AG20443 (cell line): Measurements from ENCODE around the gene ETF1.

Source experiments
- DNase-seq: peaks from one replicate; pipeline ENCODE4 v3.0.0; 2012; ENCODE audit warnings: low spot score, mixed read lengths

The ETF1 gene

DNA sequence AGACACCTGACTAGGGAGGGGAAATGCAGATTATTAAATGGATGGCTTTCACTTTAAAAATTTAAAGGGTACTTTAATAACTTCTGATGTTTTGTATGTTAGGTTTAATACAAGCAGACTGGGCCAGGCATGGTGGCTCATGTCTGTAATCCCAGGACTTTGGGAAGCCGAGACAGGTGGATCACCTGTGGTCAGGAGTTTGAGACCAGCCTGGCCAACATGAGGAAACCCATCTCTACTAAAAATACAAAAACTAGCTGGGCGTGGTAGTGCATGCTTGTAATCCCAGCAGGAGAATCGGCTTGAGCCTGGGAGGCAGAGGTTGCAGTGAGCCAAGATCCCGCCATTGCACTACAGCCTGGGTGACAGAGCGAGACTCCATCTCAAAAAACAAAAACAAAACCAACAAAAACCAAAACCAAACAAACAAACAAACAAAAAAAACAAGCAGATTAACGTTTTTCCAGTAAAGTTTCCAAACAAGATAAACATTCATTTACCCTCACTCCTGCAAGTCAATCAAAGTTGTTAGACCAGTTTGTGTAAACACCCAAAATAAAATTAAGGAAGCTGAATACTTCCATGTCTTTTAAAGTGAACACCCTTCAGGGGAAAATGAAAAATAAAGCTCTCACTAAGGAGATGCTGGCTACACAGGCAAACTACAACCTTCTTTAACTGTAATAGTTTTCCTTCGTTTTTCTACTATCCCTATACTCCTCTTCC is 14.1 kb downstream of the ETF1 start:
- DNase-seq = no peak

DNA sequence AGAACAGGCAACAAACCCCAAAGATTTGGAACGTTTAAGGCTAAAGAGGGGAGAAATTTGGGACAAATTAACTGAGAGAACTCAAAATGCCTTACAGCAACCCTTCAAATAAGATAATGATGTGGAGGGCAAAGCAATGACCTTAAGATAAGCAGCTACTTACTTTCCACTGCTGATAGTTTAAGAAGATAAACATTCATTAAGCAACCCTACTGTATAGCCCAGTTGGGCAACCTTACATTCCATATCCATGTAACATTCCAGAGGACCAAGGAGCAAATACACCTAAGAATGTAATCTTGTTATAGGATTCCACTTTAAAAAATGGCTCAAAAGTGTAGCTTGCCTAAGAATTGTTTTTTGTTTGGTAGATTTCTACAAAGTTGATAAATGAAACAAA is 14.8 kb downstream of the ETF1 start:
- DNase-seq = no peak

DNA sequence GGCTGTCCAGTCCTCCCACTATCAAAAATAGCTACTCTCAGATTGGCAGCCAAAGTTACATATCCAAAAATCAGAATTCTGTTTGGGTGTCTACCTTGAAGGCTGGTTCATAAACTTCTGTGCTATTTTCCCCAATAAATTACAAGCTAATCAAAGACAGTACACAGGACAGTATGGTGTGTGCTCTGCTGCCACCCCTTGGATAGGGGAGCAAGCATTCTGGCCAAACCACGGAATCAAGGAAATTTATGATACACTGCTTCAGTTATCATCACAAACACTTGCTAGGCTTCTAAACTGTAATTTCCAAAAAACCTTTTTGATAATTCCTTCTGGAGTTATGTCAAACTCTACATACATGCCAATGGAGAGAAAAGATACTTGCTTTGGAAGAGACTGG is 15.9 kb downstream of the ETF1 start:
- no peak for DNase-seq

DNA sequence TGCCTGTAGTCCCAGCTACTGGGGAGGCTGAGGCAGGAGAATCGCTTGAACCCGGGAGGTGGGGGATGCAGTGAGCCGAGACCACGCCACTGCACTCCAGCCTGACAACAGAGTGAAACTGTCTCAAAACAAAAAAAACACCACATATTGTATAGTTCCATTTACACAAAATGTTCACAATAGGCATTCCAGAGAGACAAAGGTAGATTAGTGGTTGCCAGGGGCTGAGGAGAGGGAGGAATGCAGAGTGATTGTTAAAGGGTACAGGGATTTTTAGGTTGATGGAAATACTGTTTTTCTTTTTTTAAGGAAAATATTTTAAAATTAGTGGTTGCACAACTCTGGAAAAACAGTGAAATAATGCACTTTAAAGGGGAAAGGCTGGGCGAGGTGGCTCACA is 19.6 kb downstream of the ETF1 start:
- DNase-seq = no peak

DNA sequence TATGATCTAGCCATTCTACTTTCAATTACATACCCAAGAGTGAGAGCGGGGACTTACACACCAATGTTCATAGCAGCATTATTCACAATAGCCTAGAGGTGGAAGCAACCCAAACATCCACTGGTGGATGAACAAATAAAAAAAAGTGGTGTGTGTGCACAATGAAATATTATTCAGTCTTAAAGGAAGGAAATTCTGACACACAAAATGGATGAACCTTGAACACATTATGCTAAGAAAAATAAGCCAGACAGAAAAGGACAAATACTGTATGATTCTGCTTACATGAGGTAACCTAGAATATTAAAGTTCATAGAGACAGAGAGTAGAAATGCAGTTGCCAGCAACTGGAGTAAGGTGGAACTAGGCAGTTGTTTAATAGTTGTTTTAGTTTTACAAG is 22.1 kb downstream of the ETF1 start:
- DNase-seq = no peak

DNA sequence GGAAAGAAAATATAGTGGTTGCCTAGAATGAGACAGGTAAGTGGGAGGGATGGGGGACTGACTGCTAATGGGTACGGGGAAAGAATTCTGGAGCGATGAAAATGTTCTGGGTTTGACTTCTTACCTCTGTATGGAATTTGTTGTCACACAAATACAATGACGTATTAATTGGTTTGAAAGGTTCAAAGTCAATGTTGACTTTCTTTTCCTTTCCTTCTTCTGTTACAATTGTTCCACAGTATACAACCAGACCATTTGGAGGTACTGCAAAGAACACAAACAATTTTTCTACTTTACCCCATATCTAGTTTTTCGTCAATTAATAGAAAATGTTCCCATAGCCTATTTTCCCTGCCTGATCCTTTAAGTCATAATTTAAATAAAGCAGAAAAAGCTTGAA is 25.6 kb downstream of the ETF1 start:
- DNase-seq = no peak

DNA sequence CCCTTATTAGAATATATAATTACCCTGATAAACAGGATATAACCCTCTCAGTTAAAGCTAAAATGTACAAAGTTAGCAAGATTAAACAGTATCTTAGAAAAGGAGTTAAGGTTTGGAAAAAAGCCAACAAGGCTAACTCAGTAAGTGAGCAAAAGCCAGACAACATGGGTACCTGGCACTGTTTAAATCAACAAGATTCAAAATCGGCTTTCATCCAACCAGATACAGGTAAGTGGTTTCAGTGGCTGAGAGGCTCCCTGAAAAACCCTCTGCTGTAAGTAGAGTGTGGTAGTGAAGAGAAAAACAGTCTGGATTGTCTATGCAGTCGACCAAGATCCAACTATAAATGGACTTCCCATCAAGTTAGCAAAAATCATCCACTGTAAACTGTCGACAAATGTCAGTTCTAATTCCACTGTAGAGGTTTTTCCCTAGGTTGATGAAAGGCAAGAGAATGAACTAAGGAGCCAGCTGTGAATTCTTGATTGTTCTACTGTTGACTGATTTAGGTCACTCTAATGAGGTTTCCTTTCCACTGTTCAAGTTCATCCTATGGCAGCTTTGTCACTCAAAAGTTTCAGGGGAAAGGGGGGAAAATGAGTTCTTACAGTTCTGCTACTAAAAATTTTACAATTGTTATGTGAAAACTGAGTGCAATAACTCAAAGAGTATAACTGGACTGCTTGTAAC is 27.3 kb downstream of the ETF1 start:
- DNase-seq = no peak

DNA sequence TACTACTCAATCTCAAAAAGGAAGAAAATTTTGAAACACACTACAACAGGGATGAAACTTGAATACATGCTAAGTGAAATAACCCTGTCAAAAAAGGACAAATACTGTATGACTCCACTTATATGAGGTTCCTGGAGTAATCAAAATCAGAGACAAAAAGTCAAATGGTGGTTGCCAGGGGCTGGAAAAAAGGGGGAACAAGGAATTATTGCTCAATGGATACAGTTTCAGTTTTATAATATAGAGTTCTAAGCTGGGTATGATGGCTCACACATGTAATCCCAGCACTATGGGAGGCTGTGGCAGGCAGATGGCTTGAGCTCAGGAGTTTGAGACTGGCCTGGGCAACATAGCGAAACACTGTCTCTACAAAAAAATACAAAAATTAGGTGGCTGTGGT is 29.0 kb downstream of the ETF1 start:
- no peak for DNase-seq

DNA sequence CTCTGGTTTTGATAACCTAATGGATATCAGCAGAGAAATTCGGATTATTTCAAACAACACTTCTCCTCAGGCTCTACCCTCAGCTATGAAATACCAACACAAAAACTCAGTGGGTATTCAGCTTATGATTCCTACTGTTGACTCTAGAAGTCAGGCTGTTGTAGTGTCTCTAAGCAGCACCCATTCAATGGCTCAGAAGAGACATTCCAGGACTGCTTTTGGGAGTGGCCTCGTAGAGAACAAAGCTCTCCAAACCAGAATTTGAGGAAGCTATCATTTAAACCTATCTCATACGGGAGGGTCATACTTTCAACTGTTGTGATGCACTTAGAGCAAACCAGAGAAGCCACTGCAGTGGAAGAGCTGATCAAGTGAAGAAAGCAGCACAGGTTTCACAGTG is 34.1 kb downstream of the ETF1 start:
- peak; percentile 36 for DNase-seq

DNA sequence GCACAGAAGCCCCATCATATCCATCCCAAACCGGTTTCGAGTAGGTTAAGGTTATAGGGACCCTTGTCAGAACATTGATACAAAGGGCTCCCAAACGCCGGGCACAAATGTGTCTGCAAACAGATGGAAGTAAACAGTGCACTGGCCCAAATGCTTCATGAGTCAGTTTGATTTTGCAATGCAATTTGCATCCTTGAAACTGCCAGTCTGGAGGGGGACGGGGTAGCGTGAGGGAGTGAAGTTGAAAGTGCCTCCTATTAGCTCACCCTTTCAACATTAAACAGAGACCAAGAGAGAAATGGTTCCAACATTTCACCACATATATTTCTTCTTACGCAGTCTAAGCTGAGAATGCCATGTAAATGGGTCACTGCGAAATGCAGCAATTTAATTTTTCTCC is 35.6 kb downstream of the ETF1 start:
- DNase-seq = peak; percentile 71

DNA sequence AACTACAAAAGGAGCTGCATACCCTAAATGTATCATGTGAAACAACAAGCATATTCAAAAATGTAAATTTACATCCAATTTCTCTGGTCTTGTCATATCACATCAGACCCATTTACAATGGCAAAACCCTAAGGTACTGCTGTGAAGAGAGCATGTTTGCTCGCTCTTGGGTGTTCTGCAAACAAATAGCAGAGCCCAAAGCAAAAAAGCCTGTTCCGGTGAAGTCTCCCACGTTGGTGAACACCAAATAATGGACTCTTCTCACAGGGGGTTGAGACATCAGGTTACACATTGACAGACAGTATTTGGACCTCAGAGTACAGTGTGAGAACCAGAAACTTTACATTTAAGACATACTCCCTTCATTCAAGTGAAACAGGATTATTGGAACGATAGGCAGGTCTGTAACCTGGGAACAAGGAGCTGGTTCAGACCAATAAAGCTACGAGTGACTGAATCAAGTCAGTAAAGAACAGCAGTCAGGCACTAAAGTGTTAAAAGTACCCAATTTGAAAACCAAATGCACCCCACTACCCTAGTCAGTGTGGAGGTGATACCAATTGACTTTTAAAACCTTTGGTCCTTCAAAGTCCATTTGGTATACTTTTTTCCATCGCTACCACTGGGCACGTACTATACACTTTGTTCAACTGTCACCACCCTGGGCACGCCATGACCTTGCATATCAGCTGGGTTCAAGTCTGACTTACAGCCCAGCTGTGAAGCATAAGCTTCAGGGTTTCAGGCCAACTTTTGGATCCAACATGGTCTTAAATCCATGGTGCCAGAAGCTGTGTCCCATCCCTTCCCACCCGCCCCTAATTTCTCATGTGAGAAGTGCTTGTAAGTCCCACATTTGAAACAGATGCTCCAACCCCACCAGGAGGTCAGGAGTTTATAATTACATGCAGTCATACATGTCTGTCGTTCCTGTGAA is 36.4 kb downstream of the ETF1 start:
- DNase-seq = no peak

DNA sequence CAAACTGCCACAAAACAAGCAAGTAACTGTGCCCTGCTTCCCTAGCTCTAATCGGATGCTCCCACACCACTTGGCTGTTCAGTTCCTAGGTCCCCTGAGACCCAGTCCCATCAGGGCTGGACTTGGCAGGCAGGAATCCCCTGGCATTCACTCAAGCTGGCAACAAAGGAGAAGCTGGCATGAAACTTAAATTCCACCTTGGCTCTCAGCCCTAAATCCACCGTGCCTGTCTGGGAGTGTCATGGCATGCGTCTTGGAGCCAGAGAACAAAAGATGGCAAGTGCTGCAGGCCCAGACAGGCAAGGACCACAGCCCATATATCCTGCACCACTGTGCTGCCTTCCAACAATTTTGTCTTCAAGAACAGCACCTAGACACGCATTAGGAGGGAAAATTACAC is 38.2 kb downstream of the ETF1 start:
- DNase-seq = no peak

DNA sequence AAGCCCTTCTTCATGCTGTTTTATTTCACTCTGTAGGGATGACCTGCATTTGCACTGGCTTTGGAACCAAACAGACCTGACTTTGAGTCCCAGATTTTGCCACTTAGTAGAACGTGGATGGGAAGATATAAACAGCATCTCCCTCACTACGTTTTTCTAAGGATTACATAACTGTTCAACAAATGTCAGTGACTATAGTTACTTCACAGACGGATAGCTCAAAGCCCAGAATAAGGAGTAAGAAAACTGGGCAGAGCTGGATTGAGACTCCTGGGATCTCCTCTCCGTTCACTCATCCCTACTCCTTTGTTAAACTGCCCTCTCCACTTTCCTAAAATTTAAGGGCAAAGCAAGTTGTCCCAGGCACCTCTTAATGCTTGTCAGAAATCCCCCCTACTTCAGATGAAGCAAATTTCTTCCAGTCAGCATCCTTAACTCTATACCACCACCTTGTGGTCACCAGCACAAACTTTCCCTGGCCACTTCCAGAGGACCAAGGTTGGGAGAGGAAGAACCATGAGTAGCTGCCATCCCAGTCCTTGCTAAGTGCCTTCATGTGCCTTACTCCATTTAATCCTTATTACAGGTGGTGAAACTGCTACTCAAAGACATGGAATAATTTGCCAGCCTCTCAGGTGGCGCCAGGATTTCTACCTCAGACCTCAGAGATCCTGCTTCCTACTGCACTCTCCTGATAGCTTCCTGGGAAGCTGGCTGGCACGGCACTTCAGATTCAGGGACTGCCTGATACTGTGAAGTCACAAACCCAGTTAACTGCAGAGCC is 39.4 kb downstream of the ETF1 start:
- DNase-seq = peak; percentile 77

DNA sequence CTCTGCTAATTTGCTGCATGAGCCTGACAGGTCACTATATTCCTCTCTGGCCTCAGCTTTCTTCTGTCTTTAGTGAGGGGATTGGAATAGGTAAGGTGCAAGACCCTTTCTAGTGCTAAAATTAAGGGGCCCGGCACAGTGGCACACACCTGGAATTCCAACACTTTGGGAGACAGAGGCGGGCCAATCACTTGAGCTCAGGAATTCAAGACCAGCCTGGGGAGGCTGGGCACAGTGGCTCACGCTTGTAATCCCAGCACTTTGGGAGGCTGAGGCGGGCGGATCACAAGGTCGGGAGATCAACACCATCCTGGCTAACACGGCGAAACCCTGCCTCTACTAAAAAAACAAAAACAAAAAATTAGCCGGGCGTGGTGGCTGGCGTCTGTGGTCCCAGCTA is 40.5 kb downstream of the ETF1 start:
- DNase-seq = no peak

DNA sequence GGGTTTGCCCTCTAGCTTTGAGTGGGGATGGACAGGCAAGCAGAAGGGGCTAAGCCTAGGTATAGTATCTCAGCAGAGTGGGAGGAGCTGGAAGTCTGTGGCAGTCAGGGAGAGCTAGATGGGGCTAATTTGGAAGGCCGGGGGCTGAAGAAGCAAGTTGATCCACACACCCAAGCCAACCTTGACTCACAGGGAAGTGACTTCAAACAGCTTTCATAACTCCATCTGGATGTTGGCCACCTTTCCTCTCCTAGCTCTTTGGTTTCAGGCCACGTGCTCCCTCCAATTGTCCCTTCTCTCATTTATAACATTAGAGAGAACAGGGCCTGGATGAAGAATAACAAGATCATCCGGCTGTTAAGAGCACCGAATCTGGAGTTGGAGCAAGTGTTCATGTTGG is 40.9 kb downstream of the ETF1 start:
- peak; percentile 48 for DNase-seq

DNA sequence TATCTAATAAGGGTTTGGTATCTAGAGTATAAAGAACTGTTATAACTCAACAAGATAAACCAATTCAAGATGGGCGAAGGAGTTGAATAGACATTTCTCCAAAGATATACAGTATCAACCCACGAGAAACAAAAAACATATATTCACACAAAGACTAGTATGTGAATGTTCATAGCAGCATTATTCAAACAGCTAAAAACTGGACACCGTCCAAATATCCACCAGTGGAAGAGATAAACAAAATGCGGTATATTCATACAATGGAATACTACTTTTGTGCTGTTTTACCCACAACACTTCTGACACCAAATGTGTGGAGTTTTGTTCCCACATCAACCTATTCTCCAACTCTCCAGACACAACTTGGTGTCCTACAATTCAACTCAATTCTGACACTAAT is 44.7 kb downstream of the ETF1 start:
- DNase-seq = no peak

DNA sequence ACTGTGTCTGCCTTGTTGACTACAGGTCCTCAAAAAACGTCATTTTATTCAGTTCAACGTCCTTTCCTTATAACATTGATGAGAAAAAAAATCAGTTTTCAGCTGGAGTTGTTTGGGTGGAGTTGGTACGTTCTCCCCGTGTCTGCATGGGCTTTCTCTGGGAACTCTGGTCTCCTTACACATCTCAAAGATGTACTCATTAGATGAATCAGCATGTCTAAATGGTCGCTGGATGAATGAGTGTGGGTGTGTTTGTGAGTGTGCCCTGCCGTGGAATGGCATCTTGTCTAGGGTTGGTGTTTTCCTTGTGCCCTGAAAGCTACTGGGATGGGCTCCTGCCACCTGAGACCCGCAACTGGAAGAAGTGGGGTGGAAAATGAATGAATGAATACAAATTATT is 47.7 kb downstream of the ETF1 start:
- DNase-seq = no peak

DNA sequence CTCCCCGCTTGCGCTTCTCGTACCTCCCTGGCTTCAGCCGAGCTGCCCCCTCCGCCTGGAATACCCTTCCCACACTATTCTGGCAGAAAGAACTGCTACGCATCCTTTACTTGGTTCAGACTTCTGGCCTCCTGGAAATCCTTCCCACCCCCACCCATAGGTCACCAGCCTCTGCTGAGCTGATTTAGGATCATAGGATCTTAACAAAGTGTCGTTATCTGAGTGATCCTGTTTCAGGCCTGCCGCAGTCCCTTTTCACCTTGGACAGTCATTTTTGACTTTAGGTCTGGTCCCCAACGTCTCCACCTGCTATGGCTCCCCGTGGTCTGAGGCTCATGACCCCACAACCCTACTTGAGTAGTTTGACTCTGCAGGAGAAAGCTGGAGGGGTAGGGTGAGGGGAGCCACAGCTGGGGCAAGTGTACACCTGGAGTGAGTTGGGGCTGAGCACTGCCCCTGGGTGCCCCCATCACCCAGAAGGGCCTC is 50.4 kb downstream of the ETF1 start:
- DNase-seq = no peak

DNA sequence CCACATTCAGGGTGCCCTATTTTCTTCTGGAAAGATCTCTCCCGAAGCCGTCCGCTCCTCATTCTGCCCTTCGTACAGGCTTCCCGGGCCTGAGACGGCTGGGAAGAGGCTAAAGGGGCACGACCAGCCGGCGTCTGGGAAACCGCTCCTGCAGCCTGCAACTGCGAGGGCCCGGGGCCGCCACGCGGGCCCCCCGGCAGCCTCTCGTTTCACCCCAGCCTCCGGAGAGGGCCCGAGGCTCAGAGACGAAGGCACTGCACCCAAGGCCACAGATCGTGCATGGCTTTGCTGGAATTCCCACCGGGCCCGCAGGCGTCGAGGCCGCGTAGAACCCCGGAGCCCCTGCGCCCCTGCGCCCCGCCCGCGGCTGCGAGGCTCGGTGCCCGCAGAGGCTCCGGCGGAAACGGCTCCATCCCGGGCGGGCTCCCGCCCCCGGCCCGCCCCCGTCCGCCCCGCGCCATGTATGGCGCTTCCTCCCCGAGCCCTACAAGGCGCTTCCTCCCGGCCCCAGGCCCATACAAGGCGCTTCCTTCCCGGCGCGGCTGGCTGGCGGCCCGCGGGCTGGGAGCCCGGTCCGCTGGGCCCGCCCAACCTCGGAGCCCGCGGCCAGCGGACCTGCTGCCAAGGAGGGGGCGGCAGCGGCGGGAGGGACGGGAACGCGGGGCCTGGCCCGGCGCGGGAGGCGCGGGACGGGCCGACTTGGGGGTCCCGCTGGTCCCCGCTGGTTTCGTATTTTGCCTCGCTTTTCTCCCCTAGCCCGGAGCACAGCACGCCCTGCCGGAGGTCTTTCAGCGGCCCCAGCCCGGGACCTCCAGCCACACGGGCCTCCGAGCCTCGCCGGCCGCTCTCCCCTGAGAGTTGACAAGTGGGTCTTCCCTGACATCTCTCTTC is 51.1 kb downstream of the ETF1 start:
- DNase-seq = peak; percentile 97

DNA sequence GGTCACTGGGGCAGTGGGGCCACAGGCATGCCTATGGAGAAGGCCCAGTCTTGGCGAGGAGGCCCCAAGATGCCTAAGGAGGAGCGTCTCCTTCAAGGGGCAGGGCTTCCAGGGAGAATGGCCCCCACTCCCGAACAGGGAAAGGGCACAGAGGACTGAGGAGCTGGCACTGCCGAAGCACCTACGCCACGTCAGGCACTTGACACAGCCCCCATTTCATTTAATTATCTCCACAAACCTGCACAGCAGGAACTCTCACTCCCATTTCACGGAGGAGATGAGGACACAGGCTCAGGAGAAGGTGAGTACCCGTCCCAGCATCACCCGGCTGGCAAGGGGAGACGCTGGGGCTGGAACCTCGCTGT is 51.8 kb downstream of the ETF1 start:
- DNase-seq = no peak
